Hematopoietic multipotent progenitor cell (in vitro differentiated cells): ENCODE results near the gene ZNF232. TPM values are rescaled to one million over a fixed set of nuclear protein-coding genes. Genes with fewer than 3 reads are reported as not detected.
"Not testable (repeated sequence)": the region's sequence is repeated elsewhere in the genome, so short reads cannot be mapped to it uniquely, and the experiment has no call there.

Experiments
- DNase-seq, 3 donors: peaks; one replicate each; pipeline ENCODE4 v3.0.0-alpha.2; 2011 to 2015; ENCODE audit warnings: low read depth in 2 of 3, low spot score in 2 of 3
- total RNA-seq: library from RNA; depleted of rRNA; stranded (reverse); fragments of >200 nt; gene quantifications from one replicate; pipeline ENCODE4 v1.2.3, GENCODE V29; 2012

The ZNF232 gene
- total RNA-seq, 1 donor, result 4.8 TPM

DNA sequence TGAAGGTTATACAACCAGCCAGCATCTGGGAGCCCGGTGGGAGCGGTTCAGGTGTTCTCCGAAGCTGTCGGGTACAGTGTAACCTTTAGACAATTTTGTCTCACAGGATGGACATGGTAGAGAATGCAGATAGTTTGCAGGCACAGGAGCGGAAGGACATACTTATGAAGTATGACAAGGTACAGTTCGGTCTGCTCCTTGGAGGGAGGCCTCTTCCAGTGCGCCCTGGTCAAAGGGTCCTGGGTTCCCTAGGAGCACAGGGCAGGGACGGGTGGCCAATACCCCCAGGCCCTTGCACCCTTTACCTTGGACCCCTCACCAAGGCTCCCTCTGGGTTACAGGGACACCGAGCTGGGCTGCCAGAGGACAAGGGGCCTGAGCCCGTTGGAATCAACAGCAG lies 18.6 kb upstream of the ZNF232 start:
- not testable (repeated sequence) for DNase-seq

DNA sequence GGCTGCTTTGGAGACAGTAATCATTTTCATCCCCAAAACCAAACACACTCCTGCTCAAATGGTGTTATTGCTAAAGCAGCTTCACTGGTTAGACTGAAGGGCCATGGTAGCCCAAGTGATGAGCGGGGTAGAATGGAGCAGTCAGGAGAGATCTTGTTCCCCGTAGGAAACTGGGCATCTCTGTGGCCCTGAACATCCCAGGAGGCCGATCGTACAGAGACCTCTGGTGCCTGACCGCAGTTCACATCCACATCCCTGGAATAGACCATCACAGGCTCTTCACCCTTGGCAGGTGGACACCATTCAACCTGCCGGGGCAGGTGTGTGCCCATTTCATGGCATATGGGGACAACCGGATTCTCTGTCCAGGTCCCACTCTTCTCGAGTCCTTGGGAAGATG lies 18.1 kb upstream of the ZNF232 start:
- DNase-seq, result not testable (repeated sequence)

DNA sequence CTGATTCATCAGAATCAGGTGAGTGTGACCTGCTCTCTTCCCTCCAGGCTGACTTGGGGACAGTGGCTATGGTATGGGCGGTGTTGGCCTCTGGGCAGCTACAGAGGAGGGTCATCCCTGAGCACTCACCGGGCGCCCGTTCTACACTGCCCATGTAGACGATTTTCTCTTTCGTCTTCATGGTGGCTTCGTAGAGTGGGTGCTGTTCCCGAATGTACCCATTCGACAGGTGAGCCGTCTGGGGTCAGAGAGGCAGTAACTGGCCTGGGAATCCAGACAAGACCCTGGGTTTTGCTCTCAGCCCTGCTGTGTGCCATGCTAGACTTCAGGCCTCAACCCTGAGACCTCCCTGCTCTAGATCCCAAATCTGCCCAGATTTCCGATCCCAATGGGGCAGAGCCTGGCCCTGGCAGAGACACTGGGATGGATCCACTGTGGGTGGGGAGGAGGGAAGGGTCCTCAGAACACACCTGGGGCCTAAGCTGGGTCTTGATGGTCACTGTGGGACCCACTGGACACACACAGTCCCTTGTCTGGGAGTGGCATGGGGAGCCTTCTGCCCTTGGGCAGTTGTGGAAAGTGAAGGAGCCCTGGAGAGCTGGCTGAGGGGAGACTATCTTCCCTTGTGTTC lies 17.3 kb upstream of the ZNF232 start:
- no peak for DNase-seq

DNA sequence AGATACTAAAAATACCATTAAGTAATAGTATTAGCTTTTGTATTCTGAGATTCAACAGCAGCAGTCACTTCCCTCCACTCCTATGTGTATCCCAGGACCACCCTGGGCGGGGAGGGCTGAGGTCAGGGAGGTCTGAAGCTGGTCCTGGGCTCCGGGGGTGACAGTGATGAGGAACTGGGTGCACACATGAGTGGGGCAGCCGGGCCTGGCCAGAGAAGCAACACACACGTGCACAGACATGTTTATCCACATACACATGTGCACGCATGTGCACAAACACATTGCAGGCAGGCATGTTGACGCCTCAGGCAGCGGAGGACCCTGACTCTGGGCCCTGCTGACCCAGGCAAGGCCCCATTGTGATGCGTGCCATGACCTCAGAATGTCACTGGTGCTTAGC lies 16.7 kb upstream of the ZNF232 start:
- DNase-seq, result not testable (repeated sequence)

DNA sequence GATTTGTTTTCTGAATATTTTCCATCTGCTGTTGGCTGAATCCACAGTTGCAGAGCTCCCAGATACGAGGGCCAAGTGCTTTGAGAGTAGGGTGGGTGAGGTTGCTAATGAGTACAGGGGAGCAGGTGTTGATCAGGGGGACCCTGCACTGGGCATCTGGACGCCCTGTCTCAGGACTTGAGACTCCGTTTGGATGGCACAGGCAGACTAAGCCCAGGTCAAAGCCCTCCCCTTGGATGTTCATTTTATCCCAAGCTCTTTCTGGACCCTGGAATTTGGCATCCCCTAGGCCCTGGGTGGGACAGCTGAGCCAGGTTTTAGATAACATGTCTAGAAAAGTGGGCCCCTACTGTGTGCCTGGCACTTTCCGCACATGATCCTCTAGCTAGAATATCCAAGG lies 16.2 kb upstream of the ZNF232 start:
- no peak for DNase-seq

DNA sequence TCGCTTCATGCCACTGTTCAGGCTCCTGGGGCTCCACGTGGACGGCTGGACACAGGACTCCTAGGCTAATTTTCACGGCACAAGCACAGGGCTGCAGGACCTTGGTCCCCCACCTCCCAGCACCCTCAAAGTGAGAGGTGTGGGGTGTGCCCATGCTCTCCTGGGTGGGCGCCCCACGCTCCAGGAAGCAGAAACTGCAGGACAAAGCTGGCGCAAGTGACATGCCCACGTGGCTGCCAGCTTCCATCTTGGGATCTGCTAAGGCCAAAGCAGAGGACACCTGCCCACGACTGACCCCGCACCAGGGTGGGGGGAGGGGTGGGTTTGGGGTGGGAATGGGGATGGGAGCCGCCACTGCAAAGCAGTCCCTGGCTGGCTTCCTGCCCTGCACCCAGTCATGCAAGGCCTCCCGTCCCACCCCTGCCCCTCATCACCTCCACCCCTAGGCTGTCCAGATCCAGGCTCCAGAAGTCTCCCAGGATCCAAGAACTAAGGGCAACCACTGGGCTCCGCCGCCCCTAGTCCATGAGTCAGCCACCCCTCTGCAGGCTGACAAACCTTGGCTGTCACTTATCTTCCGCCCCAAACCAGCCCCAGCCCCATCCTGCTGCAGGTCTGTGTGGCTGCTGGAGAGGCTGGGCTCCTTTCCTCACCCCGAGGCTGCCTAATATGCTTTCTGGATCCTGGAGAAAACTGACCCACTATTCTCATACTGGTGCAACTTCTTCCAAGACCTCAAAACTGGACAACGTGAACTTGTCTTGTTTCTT lies 15.2 kb upstream of the ZNF232 start:
- DNase-seq, result no peak

- DNase-seq, result not testable (repeated sequence)
These were observed 13.2 kb upstream of the ZNF232 start for GRCh38 chr17:5124896-5125295.

GRCh38 chr17:5124125-5124760 lies 12.6 kb upstream of the ZNF232 start:
- not testable (repeated sequence) for DNase-seq

DNA sequence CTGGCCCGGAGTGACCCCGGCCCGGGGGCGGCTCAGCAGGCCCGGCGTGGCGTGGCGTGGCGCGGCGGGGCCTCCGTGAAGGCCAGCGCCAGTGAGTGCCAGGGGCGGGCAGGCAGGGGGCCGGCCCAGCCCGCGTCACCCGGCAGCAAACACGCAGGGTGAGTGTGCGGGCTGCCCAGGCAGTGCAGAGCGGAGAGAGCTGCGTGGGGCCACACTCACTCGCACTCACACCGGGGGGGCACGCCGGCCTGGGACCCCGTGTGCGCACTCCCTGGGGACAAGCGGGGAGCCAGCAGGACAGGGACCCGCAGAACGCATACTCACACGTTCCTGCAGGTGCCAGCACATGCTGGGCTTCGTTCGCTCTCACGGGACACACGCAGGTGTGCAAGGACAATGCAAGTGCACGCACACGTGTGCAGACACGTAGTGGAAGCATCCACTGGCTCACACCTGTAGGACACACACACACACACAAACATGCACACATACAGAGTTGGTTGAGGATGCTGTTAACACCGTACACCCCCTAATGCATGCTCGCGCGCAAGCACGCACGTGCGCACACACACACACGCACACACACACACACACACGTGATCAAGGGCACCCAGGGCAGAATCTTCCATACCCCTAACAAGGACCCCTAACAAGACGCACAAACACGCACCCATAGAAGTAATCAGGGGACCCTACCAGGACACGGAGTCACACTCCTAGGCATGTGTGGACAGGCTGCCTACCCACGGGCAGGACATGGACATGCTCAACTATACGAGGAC lies 11.9 kb upstream of the ZNF232 start:
- no peak for DNase-seq

GRCh38 chr17:5122586-5123342 lies 11.1 kb upstream of the ZNF232 start:
- peak in 2 of 3 donors; percentile 18 to 49 for DNase-seq

GRCh38 chr17:5122056-5122455 lies 10.4 kb upstream of the ZNF232 start:
- not testable (repeated sequence) for DNase-seq

DNA sequence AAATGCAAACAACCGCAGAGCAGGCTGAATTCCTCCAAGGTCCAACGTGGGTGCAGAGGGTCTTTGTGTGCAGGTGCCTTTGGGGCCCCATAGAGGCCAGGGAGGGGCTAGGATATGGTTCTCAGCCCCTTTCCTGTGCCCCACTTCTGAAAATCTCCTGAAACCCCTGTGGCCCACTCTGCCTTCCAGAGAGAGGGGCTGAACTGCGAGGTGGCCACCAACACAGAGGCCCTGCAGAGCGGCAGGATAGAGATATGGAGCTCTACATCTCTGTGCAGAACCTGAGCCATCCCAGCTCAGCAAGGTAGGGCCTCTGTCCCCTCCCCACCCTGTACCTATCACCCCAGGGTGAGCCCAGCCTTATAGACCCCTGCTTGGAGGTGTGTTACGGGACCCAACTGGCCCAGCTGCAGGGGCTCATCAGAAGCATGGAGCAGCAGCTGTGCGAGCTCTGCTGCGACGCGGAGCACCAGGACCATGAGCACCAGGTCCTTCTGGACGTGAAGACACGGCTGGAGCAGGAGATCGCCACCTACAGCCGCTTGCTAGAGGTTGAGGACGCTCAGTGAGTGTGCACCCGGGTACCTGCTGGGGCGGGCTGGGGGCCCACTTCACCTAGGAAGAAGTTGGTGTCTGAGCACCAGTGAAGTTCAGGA lies 9.6 kb upstream of the ZNF232 start:
- no peak for DNase-seq

DNA sequence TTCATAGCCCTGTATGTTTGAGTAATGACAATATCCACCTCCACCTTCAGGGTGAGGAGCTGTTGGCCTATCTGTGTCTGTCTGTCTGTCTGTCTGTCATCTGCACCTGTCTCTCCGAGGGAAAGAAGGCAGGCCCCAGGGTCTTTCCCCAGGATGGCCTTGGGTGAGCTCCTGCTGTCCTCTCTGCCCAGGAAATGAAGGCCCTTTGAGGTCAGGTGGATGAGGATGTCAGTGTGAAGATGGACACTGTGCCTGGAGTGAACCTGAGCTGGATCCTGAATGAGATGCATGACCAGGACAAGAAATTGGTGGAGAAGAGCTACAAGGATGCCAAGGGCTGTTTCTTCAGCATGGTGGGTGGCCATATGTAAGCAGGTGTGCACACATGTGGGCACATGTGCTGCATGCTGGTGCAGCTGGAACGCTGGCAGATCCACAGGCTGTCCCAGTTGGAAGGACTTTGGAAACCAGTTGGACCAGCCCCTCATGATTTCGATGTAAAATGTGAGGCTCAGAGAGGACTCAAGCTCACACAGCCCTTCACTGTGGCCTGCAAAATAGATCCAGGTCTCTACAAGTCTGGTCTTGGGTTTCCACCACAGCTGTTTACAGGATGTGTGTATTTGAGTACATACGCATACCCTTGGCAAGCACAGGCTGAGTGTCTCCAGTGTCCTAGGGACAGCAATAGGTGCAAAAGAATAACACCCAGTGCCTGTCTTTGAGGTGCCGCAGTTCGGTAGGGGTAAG lies 8.9 kb upstream of the ZNF232 start:
- DNase-seq, result not testable (repeated sequence)

GRCh38 chr17:5120036-5120435 lies 8.4 kb upstream of the ZNF232 start:
- DNase-seq, result no peak

DNA sequence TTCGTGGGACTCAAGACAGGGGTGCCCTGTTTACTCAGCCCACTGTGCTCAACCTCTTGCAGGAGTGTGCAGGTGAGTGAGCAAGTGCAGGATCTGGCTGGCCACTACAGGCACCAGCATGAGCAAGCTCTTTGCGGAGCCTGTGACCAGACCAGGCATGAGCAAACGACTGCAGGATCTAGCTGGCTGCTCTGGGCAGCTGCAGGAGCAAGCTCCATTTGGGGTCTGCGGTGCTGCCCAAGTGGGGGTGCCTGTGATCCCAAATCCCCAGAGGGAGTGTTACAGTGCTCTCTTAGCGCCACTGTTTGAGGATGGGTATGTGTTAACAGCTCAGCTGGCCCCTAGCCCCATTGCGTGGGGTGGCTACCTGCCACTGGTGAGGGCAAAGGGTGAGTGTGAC lies 6.5 kb upstream of the ZNF232 start:
- DNase-seq, result no peak

GRCh38 chr17:5115673-5116651 lies 4.3 kb upstream of the ZNF232 start, which contains the start of gene USP6:
TSS of gene USP6 (plus strand) at chr17:5116032. CDS start at chr17:5130368, 14,336 bp downstream.
- DNase-seq, result peak in 2 of 3 donors; percentile 39 to 54

- peak in 2 of 3 donors; percentile 54 to 78 for DNase-seq
These were observed 862 bp downstream of the ZNF232 start for GRCh38 chr17:5110816-5111215.

GRCh38 chr17:5100832-5101231 lies 10.8 kb downstream of the ZNF232 start:
- DNase-seq, result no peak
